NCI-H1417 treated with DMSO at 0.1 percent for 48 hours (cell line): ENCODE data around the gene FBRSL1.

Source experiments
- DNase-seq: peaks from one replicate; lab custom pipeline; 2025; lab: John Stamatoyannopoulos, UW

Gene FBRSL1

GRCh38 chr12:132558861-132559623 lies 69.1 kb downstream of the FBRSL1 start:
- no peak for DNase-seq

- DNase-seq, result no peak
Observed at GRCh38 chr12:132559652-132560363, 69.9 kb downstream of the FBRSL1 start.

GRCh38 chr12:132560364-132560613 lies 70.3 kb downstream of the FBRSL1 start:
- no peak for DNase-seq

- no peak for DNase-seq
Observed at GRCh38 chr12:132560614-132561426, 70.9 kb downstream of the FBRSL1 start.
